H54 (cell line): ENCODE data around the gene NPW.

Source experiments
- DNase-seq: peaks from one replicate; pipeline ENCODE4 v3.0.0; 2011; ENCODE audit warnings: low spot score, mixed read lengths; ENCODE audit not compliant: insufficient read length
- FAIRE-seq: peaks from 3 replicates; lab custom pipeline; 2011; peaks lifted over from hg19 to GRCh38; lab: Jason Lieb, UNC
- POLR2A ChIP-seq: IDR thresholded peaks from 2 replicates; pipeline ENCODE4 v1.6.1; 2011; ENCODE audit warnings: low read depth, mild to moderate bottlenecking, low read length

NPW gene

GRCh38 chr16:1980030-1980769 is 39.4 kb upstream of the NPW start:
- FAIRE-seq (no peak), DNase-seq (no peak)
- TF ChIP-seq POLR2A = no peak

GRCh38 chr16:1980770-1981087 is 38.9 kb upstream of the NPW start:
- FAIRE-seq (no peak), DNase-seq (no peak)
- TF ChIP-seq POLR2A = no peak

GRCh38 chr16:1981398-1981836 is 38.2 kb upstream of the NPW start, which contains the start of gene NOXO1:
Gene NOXO1, minus strand, starts transcription at chr16:1981469. Its CDS starts 290 bp downstream, at chr16:1981179.
- no peak for DNase-seq
- FAIRE-seq = no peak
- TF ChIP-seq POLR2A = no peak

- TF ChIP-seq POLR2A = no peak
- FAIRE-seq = no peak
- DNase-seq = peak; percentile 80
These were observed 37.6 kb upstream of the NPW start for GRCh38 chr16:1982013-1982433.

- no peak for TF ChIP-seq POLR2A
- no peak for DNase-seq
- no peak for FAIRE-seq
These were observed 36.5 kb upstream of the NPW start for GRCh38 chr16:1982991-1983543.

GRCh38 chr16:1983544-1984346 is 35.8 kb upstream of the NPW start, which contains the start of gene GFER:
Gene GFER, plus strand, starts transcription at chr16:1984193. Its CDS starts 26 bp downstream, at chr16:1984219.
- DNase-seq = peak; percentile 99
- peak; percentile 86 for TF ChIP-seq POLR2A
- FAIRE-seq = no peak

GRCh38 chr16:1984347-1985225 is 35.0 kb upstream of the NPW start:
- TF ChIP-seq POLR2A = no peak
- DNase-seq = peak; percentile 77
- no peak for FAIRE-seq

- no peak for DNase-seq
- TF ChIP-seq POLR2A = no peak
- FAIRE-seq = no peak
These were observed 34.0 kb upstream of the NPW start for GRCh38 chr16:1985466-1986150.

GRCh38 chr16:1987198-1987597 is 32.4 kb upstream of the NPW start:
- TF ChIP-seq POLR2A = no peak
- no peak for DNase-seq
- no peak for FAIRE-seq

GRCh38 chr16:1989209-1990100 is 30.1 kb upstream of the NPW start, which contains the start of gene SYNGR3:
Gene SYNGR3, plus strand, starts transcription at chr16:1989970. Its CDS starts 133 bp downstream, at chr16:1990103.
- DNase-seq (no peak), FAIRE-seq (no peak)
- 0 out of 2 replicates have a peak, but pooled peaks have one; percentile 21 for TF ChIP-seq POLR2A

GRCh38 chr16:1990101-1990350 is 29.6 kb upstream of the NPW start:
- TF ChIP-seq POLR2A = no peak
- FAIRE-seq = no peak
- DNase-seq = no peak

- no peak for FAIRE-seq
- no peak for DNase-seq
- TF ChIP-seq POLR2A = no peak
These were observed 29.0 kb upstream of the NPW start for GRCh38 chr16:1990351-1991134.
